HG03575 (cell line): ENCODE data around the gene SLC13A5.
"Not testable (repeated sequence)": the region's sequence is repeated elsewhere in the genome, so short reads cannot be mapped to it uniquely, and the experiment has no call there.

Experiments used
- ATAC-seq: cut with Tn5 transposase; IDR thresholded peaks from one replicate; pipeline ENCODE4 v1.9.1; 2021; ENCODE audit not compliant: unreplicated experiment, insufficient number of reproducible peaks, low FRiP score; ENCODE audit errors: extremely low read depth

The SLC13A5 gene

DNA sequence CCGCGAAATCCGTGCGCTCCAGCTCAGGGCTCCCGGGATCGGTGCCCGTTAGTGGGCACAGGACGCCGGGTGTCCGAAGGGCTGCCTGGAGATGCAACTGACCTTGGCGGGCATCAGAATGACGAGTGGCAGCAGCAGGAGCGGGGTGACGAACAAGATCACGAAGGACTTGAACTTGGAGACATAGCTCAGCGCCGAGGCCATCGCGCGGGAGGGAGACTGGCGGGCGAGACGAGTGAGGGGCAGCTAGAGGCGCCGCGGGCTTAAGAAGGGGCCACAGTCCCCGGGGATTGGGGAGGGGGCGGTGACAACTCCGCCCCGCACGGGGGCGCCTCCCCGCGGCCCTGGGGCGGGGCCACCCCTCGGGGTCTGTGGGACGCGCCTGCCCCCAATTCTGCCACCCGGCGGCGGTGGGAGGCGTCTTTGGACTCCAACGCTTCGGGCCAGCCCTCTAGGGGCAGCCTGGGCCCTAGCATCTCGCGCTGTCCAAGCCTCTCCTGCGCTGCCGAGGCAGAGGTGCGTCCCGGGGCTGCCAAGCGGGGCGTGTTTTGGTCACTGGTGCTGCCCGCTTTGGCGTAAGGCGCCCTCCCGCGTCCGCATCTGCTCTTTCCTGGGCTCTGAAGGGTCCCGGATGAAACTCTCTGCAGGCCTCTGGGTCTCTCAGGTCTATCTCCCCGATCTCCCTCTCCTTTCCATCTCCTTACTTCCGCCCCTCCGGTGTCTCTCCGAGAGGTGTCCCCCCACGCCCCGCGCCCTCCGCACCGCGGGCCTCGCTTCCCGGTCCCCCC lies at the start of gene SLC13A5:
Gene SLC13A5, minus strand, starts transcription at position 240 of the 788 bp plus-strand sequence. Its CDS starts 36 bp downstream, at position 204.
- no peak for ATAC-seq

DNA sequence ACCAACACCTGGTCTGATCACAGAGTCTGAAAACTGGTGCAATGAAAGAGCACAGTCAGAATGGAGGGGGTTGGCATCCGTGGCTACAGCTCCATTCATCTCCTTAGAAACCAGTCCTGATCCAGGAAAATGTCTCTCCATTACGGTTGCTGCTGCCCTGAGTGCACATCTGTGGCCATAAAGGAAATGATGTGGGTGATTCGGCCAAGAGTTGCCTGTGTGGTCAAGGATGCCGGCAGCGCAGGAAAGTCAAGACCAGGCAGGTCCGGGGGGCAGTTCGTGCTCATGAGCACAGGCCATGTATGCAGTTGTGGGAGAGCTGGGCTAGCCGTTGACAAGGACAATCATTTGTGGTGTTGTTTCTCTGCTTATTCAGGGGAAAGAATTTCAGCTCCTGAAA lies 48.6 kb upstream of the SLC13A5 start:
- no peak for ATAC-seq

DNA sequence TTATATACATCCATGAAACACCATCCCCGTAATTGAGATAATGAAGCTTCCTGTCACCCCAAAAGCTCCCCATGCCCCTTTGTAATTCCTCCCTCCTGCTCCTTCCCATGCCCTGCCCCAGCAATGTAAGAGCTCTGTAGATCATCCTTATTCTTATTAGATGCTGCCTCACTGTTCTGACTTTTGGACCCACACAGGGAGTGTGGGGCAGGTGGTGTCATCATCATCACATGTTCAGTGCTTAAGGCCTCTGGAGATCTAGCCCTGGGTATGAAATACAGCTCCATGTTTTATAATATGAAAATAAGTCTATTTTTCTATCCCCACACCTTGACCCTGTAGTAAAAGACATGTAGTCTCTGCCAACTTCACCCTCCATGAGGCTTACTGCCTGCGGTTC lies 44.6 kb upstream of the SLC13A5 start:
- no peak for ATAC-seq

DNA sequence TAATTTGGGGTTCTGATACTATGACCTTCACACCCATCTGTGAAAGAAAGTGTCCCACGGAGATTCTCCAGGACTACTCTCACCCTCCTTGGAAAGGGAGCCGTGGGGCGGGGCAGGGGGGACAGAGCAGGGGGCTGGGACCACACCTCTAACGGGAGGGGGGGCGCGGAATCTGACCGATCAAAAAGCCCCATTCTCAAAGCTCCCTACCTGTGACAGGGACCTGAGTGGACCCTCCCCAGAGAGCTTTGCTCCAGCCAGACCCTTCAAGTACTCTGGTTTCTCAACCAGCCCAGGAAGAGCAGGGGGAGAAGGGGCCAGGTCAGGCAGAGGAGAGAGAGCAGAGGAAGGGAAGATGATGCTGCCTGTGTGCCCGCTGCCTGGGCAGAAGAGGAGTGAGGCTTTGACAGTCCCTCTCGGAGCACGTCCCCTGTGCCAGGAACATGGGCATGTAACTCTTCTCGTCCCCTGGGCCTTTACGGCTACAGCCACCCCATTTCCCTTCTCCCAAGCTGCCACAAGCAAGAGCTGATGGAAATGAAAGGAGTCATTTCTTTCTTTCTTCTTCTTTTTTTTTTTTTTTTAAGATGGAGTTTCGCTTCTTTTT lies 43.4 kb upstream of the SLC13A5 start:
- no peak for ATAC-seq

DNA sequence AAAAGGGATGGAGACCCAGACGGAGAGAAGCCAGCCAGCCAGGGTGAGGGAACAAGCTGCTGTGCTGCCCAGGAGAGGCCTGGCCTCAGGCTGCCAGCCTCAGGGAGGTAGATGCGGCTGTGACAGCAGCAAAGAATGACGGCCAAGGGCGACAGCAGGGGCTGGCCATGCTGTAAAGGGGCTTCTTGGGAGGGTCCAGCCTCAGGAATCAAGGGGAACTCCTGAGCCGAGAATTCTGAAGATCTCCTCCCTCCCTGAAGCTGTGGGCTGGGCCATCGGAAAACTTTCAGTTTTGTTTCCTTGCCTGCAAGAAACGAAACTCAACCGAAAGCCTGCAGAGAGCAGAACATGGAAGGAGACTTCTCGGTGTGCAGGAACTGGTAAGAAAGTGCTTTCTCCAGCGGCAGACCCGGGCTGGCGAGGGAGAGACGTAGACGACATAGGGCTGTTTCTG lies 42.6 kb upstream of the SLC13A5 start, which contains the start of gene XAF1:
Gene XAF1, plus strand, starts transcription at position 316 of the 454 bp plus-strand sequence. Its CDS starts 33 bp downstream, at position 349.
- no peak for ATAC-seq

DNA sequence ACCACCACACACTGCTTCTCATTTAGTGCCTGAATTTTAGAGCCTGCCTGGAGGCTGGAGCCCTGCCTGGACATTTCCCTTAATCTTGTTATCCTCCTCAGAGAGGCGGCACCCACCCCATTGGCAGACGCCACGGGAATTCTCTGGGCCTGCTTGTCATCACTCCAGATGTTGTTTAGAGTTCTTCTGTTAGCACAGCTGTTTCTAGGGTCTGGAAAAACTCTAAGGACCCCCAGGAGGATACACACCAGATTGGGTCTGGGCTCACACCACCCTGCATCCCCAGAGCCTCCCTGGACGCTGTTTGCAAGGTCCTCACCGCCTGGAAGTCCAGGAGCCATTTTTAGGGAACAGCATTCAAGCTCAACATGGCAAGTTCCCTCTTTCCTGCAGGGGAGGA lies 42.1 kb upstream of the SLC13A5 start:
- no peak for ATAC-seq

DNA sequence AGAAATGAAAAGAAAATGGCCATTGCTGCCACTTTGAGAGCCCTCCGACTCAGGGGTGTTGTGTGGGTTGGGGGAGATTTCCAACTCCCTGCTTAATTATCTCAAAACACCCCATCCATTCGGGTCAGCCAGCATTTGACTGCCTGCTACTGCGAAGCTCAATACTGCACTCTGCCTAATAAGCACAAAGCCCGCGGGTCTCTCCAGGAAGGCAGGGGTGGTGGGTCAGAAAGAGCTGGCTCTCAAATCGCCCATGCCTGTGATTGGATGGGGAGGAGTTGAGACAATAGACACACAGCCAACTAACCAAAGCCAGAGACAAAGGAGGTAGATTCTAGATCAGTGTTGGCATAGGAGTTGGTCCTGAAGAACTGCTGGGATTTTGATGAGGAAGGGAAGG lies 40.4 kb upstream of the SLC13A5 start:
- ATAC-seq = no peak

DNA sequence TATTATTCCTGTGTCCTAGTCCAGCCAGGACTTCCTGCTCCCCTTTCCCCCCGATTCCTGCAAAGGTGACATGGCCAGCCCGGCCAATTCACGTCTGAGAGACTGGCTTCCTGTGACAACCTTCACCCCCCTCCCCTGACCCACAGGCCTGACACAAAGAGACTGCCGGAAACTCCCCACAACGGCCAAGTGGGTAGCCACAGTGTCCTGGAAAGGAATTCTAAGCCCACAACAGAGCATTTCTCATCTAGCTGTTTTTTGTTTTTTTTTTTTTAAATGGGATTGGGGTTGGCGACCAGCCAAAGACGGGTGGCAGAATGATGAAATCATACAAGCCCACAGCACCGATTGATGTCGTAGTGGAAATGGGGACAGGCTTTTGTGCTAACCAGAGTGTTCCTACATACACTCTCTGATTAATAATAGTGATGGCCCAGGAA lies 39.9 kb upstream of the SLC13A5 start:
- no peak for ATAC-seq

- ATAC-seq = no peak
Measured at GRCh38 chr17:6752068-6752909, 39.1 kb upstream of the SLC13A5 start.

GRCh38 chr17:6749519-6749918 lies 36.4 kb upstream of the SLC13A5 start:
- no peak for ATAC-seq

DNA sequence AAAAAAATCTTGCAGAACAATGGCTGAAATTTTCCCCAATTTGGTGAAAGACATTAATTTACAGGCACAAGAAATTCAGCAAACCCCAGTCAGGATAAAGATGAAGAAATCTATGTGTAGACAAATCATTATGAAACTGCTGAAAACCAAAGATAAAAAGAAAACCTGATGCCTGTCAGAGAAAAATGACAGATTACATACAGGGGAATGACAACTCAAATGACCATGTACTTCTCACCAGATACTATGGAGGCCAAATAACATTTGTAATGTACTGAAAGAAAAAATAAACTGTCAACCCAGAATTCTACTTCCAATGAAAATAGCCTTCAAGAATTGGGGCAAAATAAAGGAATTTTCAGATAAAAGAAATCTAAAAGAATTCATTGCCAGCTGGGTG lies 35.4 kb upstream of the SLC13A5 start:
- ATAC-seq = no peak

GRCh38 chr17:6746665-6747064 lies 33.5 kb upstream of the SLC13A5 start:
- not testable (repeated sequence) for ATAC-seq

DNA sequence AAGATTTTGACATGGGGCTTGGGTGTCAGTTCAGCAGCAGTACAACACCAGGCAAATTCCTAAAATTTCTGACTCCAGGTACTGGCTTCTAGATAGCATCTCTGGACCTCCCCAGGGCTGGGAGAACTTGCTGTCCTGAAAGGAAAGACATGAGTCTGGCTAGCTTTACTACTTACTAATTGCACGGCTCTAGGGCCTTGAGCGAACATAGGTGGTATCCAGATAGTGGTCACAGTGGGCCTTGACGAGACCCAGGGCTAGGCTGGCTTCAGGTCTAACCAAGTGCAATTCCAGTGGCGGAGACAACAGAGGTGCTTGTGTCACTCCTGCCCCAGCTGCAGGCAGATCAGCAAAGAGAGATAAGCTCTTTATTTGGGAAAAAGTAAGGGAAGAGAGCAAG lies 16.4 kb upstream of the SLC13A5 start:
- ATAC-seq = no peak

GRCh38 chr17:6724009-6724408 lies 10.8 kb upstream of the SLC13A5 start:
- ATAC-seq = no peak

- ATAC-seq = no peak
Measured at GRCh38 chr17:6721744-6722143, 8.6 kb upstream of the SLC13A5 start.

DNA sequence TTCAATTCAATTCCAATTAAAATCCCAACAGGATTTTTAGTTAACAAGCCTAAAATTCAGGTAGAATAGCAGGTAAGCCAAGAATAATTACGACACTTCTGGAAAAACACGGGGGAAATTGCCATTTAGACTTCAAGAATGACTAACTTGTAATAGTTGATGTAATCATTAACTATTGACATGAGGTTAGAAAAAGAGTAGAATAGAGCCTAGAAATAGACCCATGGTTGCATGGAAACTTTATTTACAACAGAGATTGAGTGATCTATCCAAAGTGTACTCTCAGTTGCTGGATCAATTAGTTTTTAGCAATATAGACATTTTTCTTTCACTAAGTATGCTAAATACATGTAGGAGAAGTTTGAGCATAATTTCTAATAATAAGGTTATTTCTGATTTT lies 3.6 kb upstream of the SLC13A5 start:
- ATAC-seq = no peak

DNA sequence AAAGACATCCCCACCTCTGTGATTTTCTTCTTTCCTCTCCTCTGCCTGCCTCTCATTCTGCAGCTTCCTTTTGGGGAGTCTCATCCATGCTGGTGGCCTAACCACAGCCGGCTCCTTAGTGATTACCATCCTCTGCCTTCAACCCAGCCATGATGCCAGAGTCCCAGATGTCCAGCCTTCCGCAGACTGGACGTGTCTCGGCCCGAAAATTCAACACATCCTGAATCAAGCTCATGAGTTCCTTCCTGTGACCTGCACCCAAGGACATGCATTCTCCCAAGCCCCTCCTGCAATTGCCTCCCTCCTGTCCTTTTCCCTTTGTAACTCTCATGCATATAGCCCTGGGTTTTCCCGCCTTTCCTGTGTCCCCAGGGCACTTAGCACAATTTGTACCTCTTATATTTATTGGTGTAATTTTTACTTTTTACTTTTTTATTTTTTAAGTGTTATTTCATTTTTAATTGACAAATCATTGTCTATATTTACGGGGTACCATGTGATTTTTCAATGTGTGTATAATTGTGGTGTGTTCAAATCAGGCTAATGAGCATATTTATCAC lies 1.2 kb upstream of the SLC13A5 start:
- ATAC-seq = no peak

DNA sequence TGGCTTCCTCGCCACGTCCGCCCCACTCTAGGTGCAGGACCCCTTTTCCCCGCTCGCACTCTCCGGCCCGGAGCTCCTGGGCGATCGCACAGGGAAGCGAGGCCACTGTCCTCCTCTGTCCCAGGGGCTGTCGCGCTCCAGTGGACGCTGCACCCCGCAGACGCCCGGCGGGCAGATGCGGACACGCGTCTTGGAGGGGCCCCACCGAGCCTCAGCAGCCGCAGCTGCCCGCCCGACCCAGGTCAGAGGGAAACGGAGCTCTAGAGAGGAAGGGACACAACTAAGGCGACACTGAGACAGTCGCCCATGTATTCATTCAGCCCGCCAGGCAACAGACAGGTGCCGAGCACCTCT lies 726 bp upstream of the SLC13A5 start:
- no peak for ATAC-seq

- no peak for ATAC-seq
Measured at GRCh38 chr17:6712854-6713129, 377 bp downstream of the SLC13A5 start.
